HEK293 (cell line): Measurements from ENCODE around the gene MAP3K7CL.

Experiments used
- OSR2 ChIP-seq: fragments of 450-650 bp; formaldehyde crosslinking; IDR thresholded peaks from 2 replicates; pipeline ENCODE4 v1.5.1; 2016; ENCODE audit warnings: missing biosample characterization, missing genetic modification characterization
- PRDM6 ChIP-seq: fragments of 450-650 bp; formaldehyde crosslinking; IDR thresholded peaks from 2 replicates; pipeline ENCODE4 v1.5.1; 2017; ENCODE audit warnings: missing biosample characterization, missing genetic modification characterization
- REST ChIP-seq: fragments of 450-650 bp; formaldehyde crosslinking; IDR thresholded peaks from 2 replicates; pipeline ENCODE4 v1.5.1; 2016; ENCODE audit warnings: missing biosample characterization, missing genetic modification characterization
- SCRT1 ChIP-seq: fragments of 450-650 bp; formaldehyde crosslinking; IDR thresholded peaks from 2 replicates; pipeline ENCODE4 v1.5.1; 2016; ENCODE audit warnings: missing biosample characterization, missing genetic modification characterization, borderline replicate concordance
- WT1 ChIP-seq: fragments of 450-650 bp; formaldehyde crosslinking; IDR thresholded peaks from 2 replicates; pipeline ENCODE4 v1.5.1; 2016; ENCODE audit warnings: missing biosample characterization, missing genetic modification characterization
- ZBTB17 ChIP-seq: fragments of 450-650 bp; formaldehyde crosslinking; IDR thresholded peaks from 2 replicates; pipeline ENCODE4 v1.5.1; 2016; ENCODE audit warnings: missing biosample characterization, missing genetic modification characterization
- ZBTB8A ChIP-seq: fragments of 450-650 bp; formaldehyde crosslinking; IDR thresholded peaks from 2 replicates; pipeline ENCODE4 v1.5.1; 2016; ENCODE audit warnings: missing biosample characterization, missing genetic modification characterization
- ZFHX2 ChIP-seq: fragments of 450-650 bp; formaldehyde crosslinking; conservative IDR thresholded peaks from 2 replicates; pipeline ENCODE4 v1.5.1; 2016; ENCODE audit warnings: missing biosample characterization, missing genetic modification characterization
- ZFP69B ChIP-seq: fragments of 450-650 bp; formaldehyde crosslinking; IDR thresholded peaks from 2 replicates; pipeline ENCODE4 v1.5.1; 2016; ENCODE audit warnings: missing biosample characterization, missing genetic modification characterization
- ZNF112 ChIP-seq: fragments of 450-650 bp; formaldehyde crosslinking; IDR thresholded peaks from 2 replicates; pipeline ENCODE4 v1.5.0; 2017; ENCODE audit warnings: missing biosample characterization, missing genetic modification characterization
- ZNF114 ChIP-seq: fragments of 450-650 bp; formaldehyde crosslinking; IDR thresholded peaks from 2 replicates; pipeline ENCODE4 v1.5.0; 2017; ENCODE audit warnings: missing biosample characterization, missing genetic modification characterization
- ZNF18 ChIP-seq: fragments of 450-650 bp; formaldehyde crosslinking; IDR thresholded peaks from 2 replicates; pipeline ENCODE4 v1.5.1; 2016; ENCODE audit warnings: missing biosample characterization, missing genetic modification characterization
- ZNF19 ChIP-seq: fragments of 450-650 bp; formaldehyde crosslinking; IDR thresholded peaks from 2 replicates; pipeline ENCODE4; 2016; ENCODE audit warnings: missing biosample characterization, missing genetic modification characterization, low read depth
- ZNF2 ChIP-seq: fragments of 450-650 bp; formaldehyde crosslinking; IDR thresholded peaks from 2 replicates; pipeline ENCODE4 v1.5.1; 2016; ENCODE audit warnings: missing biosample characterization, missing genetic modification characterization
- ZNF354C ChIP-seq: fragments of 450-650 bp; formaldehyde crosslinking; IDR thresholded peaks from 2 replicates; pipeline ENCODE4 v1.5.1; 2016; ENCODE audit warnings: missing biosample characterization, missing genetic modification characterization, low read depth, borderline replicate concordance
- ZNF488 ChIP-seq: fragments of 450-650 bp; formaldehyde crosslinking; IDR thresholded peaks from 2 replicates; pipeline ENCODE4 v1.5.1; 2016; ENCODE audit warnings: missing biosample characterization, missing genetic modification characterization
- ZNF529 ChIP-seq: fragments of 450-650 bp; formaldehyde crosslinking; IDR thresholded peaks from 2 replicates; pipeline ENCODE4 v1.5.1; 2017; ENCODE audit warnings: missing genetic modification characterization, missing biosample characterization; ENCODE audit not compliant: insufficient replicate concordance
- ZNF548 ChIP-seq: fragments of 450-650 bp; formaldehyde crosslinking; IDR thresholded peaks from 2 replicates; pipeline ENCODE4 v1.5.1; 2016; ENCODE audit warnings: missing biosample characterization, missing genetic modification characterization
- ZNF560 ChIP-seq: fragments of 450-650 bp; formaldehyde crosslinking; IDR thresholded peaks from 2 replicates; pipeline ENCODE4 v1.5.1; 2017; ENCODE audit warnings: missing biosample characterization, missing genetic modification characterization, borderline replicate concordance
- ZNF610 ChIP-seq: fragments of 450-650 bp; formaldehyde crosslinking; IDR thresholded peaks from 2 replicates; pipeline ENCODE4 v1.5.1; 2016; ENCODE audit warnings: missing biosample characterization, missing genetic modification characterization, borderline replicate concordance
- ZNF658 ChIP-seq: fragments of 450-650 bp; formaldehyde crosslinking; IDR thresholded peaks from 2 replicates; pipeline ENCODE4; 2016; ENCODE audit warnings: missing biosample characterization, missing genetic modification characterization
- ZNF664 ChIP-seq: fragments of 450-650 bp; formaldehyde crosslinking; IDR thresholded peaks from 2 replicates; pipeline ENCODE4 v1.5.1; 2016; ENCODE audit warnings: missing biosample characterization, missing genetic modification characterization
- ZNF677 ChIP-seq: fragments of 450-650 bp; IDR thresholded peaks from 2 replicates; pipeline ENCODE4 v1.5.0; 2018; ENCODE audit warnings: missing biosample characterization, mild to moderate bottlenecking, missing genetic modification characterization, moderate library complexity
- ZNF701 ChIP-seq: fragments of 450-650 bp; formaldehyde crosslinking; IDR thresholded peaks from 2 replicates; pipeline ENCODE4 v1.5.1; 2016; ENCODE audit warnings: missing biosample characterization, missing genetic modification characterization
- ZNF843 ChIP-seq: fragments of 450-650 bp; formaldehyde crosslinking; IDR thresholded peaks from 2 replicates; pipeline ENCODE4 v1.5.1; 2016; ENCODE audit warnings: missing biosample characterization, missing genetic modification characterization
- ZSCAN16 ChIP-seq: fragments of 450-650 bp; formaldehyde crosslinking; IDR thresholded peaks from 2 replicates; pipeline ENCODE4 v1.5.1; 2016; ENCODE audit warnings: missing biosample characterization, missing genetic modification characterization
- ZSCAN23 ChIP-seq: fragments of 450-650 bp; formaldehyde crosslinking; IDR thresholded peaks from 2 replicates; pipeline ENCODE4 v1.5.1; 2016; ENCODE audit warnings: missing biosample characterization, missing genetic modification characterization
- ZSCAN4 ChIP-seq: fragments of 450-650 bp; formaldehyde crosslinking; IDR thresholded peaks from 2 replicates; pipeline ENCODE4 v1.5.1; 2017; ENCODE audit warnings: missing biosample characterization, missing genetic modification characterization
- ZSCAN5A ChIP-seq: fragments of 450-650 bp; formaldehyde crosslinking; IDR thresholded peaks from 2 replicates; pipeline ENCODE4 v1.5.1; 2016; ENCODE audit warnings: missing biosample characterization, missing genetic modification characterization

Gene MAP3K7CL

GRCh38 chr21:29114765-29115500 lies 15.5 kb upstream of the MAP3K7CL start (continued):
- no peak for TF ChIP-seq ZFP69B
- no peak for TF ChIP-seq ZSCAN23 (tag by site-specific recombination)
- no peak for TF ChIP-seq ZNF529 (tag by site-specific recombination)
- TF ChIP-seq SCRT1 (tag by site-specific recombination), result no peak
- peak; percentile 55 for TF ChIP-seq ZBTB8A
- no peak for TF ChIP-seq ZSCAN5A (tag by site-specific recombination)
- no peak for TF ChIP-seq ZNF112 (tag by site-specific recombination)
- TF ChIP-seq ZNF701 (tag by site-specific recombination), result no peak
- TF ChIP-seq ZSCAN4 (tag by site-specific recombination), result no peak
- 0 out of 2 replicates have a peak, but pooled peaks have one; percentile 23 for TF ChIP-seq ZBTB17 (tag by site-specific recombination)
- TF ChIP-seq WT1 (tag by site-specific recombination), result no peak
- no peak for TF ChIP-seq ZNF114 (tag by site-specific recombination)
- no peak for TF ChIP-seq ZNF560
- TF ChIP-seq ZNF658 (tag by site-specific recombination), result no peak
- peak; percentile 91 for TF ChIP-seq ZNF677 (tag by site-specific recombination)
- TF ChIP-seq ZNF18 (tag by site-specific recombination), result no peak
- TF ChIP-seq ZNF843 (tag by site-specific recombination), result no peak
- no peak for TF ChIP-seq ZFHX2 (tag by site-specific recombination)
- no peak for TF ChIP-seq ZNF19 (tag by site-specific recombination)
- TF ChIP-seq ZNF2 (tag by site-specific recombination), result no peak
- TF ChIP-seq ZNF488, result no peak
- TF ChIP-seq ZNF354C, result no peak
- TF ChIP-seq OSR2 (tag by site-specific recombination), result 0 out of 2 replicates have a peak, but pooled peaks have one; percentile 50
- TF ChIP-seq REST (tag by site-specific recombination), result 0 out of 2 replicates have a peak, but pooled peaks have one; percentile 35
- TF ChIP-seq ZNF610 (tag by site-specific recombination), result no peak
- no peak for TF ChIP-seq ZNF548 (tag by site-specific recombination)
- no peak for TF ChIP-seq ZSCAN16 (tag by site-specific recombination)
- TF ChIP-seq PRDM6 (tag by site-specific recombination), result peak; percentile 70
- no peak for TF ChIP-seq ZNF664 (tag by site-specific recombination)
